ENCODE results near the gene COL24A1. TPM values are rescaled to one million over a fixed set of nuclear protein-coding genes. Genes with fewer than 3 reads are reported as not detected.
"Not testable (repeated sequence)": the region's sequence is repeated elsewhere in the genome, so short reads cannot be mapped to it uniquely, and the experiment has no call there.

COL24A1 gene
- total RNA-seq, 1 experiment from 2014 or later = 0.34 TPM

DNA sequence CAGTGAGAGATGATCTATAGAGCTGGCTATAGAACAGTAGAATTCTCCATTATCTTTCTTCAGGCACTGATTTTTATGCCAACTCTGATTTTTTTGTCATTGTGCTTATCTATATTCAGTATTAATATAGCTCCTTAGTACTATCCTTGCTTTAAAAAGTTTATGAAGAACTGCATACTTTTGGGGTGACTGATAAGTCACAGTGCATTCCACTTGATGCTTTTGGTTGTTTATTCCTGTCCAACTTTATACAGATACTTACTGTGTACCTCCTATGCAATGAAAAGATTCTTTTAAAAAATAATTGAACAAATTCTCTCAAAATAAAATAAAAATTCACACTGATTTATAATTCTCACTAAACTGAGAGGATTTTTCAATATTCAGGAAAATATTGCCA lies 71.6 kb downstream of the COL24A1 start:
- DNase-seq (ENCODE audit: low read depth) = no peak

DNA sequence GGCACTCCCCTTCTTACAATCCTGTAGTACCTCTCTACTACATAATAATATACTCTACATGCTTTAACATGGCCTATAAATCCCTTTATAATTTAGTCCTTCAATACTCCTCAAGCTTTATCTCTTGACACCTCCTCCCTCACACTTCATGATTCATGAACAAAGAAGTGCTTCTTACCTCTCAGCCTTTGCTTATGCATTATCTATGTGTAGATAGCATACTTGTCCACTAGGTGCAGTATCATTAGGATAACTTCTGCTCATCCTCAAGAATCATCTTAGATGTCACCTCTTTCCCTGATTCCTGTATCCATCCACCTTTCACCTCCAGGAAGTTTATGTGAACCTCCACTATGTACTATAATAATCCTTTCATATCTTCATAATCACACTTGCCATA lies 74.4 kb downstream of the COL24A1 start:
- no peak for DNase-seq (ENCODE audit: low read depth)

DNA sequence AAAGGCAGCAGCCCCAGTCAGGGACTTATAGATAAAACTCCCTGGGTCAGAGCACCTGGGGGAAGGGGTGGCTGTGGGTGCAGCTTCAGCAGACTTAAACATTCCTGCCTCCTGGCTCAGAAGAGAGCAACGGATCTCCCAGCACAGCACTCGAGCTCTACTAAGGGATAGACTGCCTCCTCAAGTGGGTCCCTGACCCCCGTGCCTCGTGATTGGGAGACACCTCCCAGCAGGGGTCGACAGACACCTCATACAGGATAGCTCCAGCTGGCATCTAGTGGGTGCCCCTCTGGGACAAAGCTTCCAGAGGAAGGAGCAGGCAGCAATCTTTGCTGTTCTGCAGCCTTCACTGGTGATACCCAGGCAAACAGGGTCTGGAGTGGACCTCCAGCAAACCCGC lies 84.1 kb downstream of the COL24A1 start:
- not testable (repeated sequence) for DNase-seq (ENCODE audit: low read depth)

DNA sequence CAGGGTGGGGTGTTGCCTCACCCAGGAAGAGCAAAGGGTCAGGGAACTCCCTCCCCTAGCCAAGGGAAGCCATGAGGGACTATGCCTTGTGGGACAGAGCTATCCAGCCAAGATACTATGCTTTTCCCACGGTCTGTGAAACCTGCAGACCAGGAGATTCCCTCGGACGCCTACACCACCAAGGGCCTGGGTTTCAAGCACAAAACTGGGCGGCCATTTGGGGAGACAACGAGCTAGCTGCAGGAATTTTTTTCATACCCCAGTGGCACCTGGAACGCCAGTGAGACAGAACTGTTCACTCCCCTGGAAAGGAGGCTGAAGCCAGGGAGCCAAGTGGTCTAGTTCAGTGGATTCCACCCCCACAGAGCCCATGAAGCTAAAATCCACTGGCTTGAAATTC lies 84.7 kb downstream of the COL24A1 start:
- DNase-seq (ENCODE audit: low read depth) = not testable (repeated sequence)

DNA sequence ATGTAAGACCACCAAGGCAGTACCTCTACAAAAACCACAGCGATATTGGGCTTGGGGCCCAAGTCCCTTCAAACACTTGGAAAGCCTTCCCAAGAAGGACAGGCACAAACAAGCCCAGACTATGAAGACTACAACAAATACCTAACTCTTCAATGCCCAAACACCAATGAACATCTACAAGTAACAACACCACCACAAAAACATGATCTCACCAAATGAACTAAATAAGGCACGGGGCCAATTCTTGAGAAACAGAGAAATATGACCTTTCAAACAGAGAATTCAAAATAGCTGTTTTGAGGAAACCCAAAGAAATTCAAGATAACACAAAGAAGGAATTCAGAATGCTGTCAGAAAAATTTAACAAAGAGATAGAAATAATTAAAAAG lies 86.8 kb downstream of the COL24A1 start:
- DNase-seq (ENCODE audit: low read depth) = peak; percentile 17

DNA sequence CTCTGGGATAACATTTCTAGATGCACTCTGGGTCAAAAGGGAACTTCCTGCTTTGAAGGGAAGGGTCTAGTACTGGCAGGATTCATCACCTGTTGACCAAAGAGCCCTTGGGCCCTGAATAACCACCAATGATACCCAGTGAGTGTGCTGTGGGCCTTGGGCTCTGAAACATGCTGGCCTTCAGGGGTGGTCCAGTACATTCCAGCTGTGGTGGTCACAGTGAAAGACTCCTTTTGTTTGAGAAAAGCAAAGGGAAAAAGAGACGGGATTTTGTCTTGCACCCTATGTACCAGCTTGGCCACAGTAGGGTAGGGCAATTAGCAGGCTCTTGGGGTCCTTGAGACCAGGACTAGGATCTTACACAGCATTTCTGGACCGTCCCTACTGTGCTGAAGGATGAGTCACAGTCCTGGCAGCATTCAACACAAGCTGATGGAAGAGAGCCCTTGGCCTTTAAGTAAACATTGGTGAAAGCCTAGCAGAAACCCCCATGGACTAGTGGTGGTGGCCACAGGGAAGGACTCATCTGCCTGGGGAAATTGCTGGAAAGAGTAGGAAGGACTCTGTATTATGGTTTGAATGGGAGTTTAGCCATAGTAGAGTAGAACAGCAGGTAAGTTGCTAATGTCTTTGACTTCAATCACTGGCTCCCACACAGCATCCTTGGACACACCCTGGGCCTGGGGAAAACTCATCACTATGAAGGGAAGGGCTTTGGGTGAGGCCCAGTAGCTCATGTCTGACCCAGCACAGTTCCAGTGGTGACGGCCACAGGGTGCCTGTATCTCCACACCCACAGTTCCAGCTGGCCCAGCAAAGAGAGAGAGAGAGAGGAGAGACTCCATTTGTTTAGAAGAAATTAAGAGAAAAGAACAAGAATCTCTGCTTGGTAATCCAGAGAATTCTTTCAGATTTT lies 87.5 kb downstream of the COL24A1 start:
- DNase-seq (ENCODE audit: low read depth) = peak; percentile 30

DNA sequence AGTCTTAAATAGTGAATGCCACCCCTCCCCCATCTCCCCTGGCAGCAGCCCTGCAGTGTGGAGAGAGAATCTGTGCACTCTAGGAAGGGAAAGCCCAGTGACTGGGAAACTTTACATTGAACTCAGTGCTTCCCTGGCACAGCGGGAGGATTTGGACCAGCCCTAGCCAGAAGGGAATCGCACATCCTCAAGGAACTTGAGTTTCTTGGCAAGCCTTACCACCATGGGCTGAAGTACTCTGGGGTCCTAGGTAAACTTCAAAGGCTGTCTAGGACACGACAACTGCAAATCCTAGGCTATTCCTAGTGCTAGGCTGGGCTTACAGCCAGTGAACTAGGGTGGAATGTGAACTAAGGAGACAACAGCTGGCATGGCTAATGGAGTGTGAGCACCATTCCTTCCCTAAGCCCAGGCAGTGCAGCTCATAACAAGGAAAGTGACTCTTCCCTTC lies 88.3 kb downstream of the COL24A1 start:
- peak; percentile 79 for DNase-seq (ENCODE audit: low read depth)

DNA sequence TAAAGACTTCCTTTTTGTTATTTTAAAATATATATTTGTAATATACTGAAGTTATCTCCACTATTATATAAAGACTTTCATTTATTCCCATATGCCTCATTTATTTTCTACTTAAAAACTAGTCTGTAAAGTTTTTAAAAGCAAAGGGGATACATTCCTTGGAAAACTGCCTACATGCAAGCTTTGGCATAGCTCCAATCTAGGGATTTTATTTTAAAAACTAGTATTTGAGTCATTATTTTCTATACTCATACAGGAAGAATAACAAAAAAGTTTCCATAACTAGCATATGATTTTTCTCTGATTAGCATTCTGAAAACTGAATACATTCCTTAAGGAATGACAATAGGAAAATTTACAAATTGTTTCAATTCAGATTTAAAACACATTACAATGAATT lies 88.9 kb downstream of the COL24A1 start:
- DNase-seq (ENCODE audit: low read depth) = peak; percentile 37

DNA sequence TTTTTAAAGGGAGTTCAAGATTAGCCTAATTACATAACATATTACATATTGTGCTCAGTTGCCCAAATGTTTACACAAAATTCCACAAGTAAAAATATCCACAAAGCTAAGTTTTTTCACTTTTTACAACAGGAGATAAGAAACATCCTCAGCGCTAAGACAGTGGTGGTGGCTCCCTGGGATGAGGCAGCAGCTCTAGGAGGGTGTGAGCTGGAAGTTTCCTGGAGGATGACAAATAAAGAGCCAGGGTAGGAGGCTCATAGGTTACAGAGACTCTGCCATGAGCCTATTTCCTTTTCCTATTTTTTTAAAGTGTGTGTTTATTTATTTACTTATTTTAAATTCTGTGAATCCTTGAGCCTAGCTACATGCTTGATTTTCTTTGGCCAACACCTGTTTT lies 91.7 kb downstream of the COL24A1 start:
- DNase-seq (ENCODE audit: low read depth) = no peak

DNA sequence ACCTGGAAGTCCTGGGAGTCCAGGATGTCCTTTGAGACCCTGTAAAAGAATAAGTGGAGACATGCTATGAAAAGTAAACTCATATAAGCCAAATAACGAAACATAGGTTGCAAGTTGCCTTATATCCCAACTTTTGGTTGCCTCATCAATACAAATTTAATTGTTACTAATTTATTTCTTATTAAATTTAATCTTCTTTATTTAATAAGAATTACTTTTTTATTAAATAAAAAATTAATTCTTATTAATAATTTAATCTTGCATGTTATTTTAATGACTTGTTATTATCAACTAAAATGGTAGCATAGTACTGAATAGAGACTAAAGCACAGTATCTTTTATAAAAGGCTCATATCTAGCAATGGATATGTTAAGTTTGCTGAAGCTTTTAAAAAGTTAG lies 92.9 kb downstream of the COL24A1 start:
- DNase-seq (ENCODE audit: low read depth) = no peak

DNA sequence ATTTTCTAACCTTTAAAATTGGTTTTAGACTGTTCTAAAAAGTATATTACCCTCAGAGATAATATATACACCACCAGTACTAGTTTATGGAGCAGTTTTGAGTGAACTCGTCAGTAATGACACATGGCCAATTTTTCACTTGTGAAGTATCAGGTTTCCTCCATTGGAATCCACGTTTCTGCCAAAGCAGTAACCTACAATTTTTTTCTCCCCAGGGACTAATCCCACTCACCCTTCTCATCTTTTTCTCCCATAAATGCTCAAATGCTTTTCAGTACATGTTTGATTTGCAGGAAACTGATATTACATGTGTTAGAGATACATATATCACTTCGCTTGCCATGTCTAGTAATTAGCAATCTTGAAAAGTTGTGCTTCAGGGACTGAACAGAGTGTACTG lies 94.1 kb downstream of the COL24A1 start:
- DNase-seq (ENCODE audit: low read depth) = peak; percentile 45

DNA sequence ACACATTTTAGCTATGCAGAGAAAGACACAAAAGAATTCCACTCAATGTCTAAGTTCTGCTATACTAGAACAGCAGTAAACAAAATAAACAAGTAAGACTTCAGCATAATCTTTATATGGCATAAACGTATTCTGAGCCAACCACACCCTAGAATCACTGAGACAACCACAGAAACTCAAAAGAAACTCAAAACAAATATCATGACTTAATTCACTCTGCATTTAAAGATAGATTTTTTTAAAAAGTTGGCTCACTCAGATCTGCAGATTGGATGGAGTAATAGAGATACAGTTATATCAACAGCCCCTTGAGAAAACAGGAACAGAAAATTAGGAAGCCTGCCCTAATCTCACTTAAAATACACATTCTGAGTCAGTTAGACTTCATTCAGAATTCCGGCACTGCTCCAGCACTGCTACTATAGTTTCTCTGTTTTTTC lies 95.0 kb downstream of the COL24A1 start:
- no peak for DNase-seq (ENCODE audit: low read depth)

DNA sequence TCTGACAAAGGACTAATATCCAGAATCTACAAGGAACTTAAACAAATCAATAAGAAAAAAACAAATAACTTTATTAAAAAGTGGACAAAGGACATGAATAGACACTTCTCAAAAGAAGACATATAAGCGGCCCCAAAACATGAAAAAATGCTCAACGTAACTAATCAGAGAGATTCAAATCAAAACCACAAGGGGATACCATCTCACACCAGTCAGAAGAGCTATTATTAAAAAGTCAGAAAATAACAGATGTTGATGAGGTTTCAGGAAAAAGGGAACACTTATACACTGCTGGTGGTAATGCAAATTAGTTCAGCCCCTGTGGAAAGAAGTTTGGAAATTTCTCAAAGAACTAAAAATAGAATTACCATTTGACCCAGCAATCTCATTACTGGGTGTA lies 102.2 kb downstream of the COL24A1 start:
- no peak for DNase-seq (ENCODE audit: low read depth)

DNA sequence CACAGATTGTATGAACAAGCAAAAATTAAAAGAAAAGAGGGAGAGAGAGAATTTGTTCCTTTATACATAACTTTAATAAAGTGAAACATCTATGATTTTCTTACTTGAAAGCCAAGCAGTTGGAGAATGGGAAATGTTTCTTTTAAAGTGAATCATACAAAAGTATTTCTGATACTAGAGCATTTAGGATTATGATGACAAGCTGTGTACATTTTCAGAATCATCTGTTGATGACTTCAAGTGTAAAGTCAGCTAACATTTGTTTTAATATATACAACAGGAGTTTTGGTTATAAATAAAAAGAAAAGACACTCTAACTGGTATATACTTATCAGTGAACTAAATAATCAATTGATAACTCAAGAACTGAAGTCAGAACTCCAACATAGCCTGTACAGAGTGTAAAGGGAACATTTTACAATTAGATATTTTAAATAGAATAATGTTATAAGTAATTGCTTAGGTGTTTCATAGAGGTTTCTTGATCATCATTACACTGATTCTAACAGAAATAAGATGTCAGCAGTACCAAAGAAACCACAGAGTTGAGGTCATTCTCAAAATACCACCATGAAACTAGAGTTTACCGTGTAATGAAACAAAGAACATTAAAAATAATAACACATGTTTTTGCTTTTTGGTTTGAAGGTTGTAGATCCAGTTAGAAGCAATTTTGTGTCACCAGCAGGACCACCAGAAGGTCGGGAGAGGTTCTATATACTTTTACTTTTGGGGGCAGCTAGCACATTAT lies 103.4 kb downstream of the COL24A1 start:
- DNase-seq (ENCODE audit: low read depth) = no peak

DNA sequence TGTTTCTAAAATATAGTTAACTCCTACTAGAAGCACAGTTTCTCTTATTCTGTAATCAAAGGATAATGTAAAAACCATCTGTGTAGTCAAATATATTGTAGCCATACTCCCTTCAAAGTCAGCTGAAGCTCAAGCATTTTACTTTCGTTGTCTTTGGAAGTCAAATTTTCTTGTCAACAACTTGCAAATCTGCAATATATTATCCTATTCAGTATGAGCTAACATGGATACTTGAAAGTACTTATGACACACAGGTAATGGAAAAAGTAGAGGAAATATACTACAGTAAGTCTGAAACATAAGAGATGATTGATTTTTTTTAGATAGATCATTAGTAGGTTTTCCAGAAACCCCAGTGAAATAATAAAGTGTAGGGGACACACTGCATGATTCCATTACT lies 121.5 kb downstream of the COL24A1 start:
- DNase-seq (ENCODE audit: low read depth) = no peak

DNA sequence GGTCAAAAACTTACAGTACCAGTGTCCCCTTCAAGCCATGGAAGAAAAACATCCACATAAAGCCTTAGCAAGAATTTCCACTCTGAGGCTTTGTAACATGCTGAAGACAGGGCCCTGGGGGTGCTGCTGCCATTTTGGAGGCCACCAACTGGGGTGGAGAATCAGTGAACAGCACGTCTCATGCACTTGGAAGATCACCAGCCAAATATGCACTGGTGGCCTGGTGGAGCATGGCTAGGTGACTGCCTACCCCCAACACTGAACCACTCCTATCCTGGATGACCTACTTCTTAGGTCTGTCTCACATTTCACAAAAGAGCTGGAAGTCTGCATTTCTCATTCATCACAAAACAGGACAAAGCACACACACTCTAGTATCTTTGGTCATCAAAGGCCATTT lies 126.4 kb downstream of the COL24A1 start:
- DNase-seq (ENCODE audit: low read depth) = no peak

DNA sequence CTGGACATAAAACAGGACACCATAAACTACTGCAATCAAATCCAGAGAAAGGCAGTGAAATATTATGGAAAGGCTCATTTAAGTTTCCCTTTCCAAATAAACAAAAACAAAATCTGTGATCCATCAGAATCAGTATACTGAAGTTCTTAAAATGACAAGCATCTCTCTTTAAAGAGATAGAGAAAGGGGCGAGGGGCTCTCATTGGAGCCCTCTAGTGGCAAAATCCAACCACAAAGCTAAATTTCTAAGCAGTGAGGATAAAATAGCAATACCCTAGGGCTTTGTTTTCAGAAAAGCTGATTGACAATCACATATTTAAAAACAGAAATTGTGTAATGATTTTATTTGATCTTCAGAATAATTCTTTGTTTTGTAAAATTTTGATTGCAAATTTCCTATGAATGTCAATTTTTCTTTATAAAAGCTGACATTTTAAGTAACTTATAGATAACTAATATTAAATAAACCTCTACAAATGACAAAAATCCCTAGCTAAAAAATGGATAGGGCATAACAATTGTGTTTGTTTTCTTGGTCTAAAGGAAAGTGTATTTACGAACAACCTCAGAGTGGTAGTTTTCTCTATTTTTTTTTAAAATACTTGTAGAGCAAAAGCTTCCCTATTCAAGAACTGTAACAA lies 138.2 kb downstream of the COL24A1 start:
- peak; percentile 32 for DNase-seq (ENCODE audit: low read depth)

DNA sequence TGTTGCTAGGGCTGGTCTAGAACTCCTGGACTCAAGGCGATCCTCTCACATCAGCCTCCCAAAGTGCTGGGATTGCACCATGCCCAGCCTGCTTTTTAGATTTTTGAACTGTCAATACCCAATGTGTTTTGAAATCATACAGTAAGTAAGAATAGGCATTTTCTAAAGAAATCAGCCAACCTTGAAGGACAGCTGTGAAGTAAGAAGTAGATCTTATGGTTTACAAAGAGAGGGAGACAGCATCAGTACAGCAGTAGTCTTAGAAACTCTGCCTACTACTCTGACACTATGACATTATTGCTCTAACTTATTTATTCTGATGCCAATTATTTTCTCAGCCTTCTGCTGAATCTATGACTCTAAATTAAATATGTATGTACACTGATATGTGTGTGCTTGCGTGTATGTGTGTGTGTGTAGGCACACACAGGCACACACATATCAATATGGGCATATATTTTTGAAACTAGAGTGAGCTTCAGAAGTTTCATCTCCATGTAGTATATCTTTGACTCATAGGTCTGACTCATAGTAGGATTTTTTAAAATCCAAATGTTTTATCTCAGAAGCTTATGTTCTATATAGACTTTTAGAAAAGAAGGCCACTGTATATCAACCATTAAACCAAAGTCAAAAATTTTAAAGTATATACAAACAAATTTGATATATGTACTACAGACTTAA lies 140.4 kb downstream of the COL24A1 start:
- no peak for DNase-seq (ENCODE audit: low read depth)

DNA sequence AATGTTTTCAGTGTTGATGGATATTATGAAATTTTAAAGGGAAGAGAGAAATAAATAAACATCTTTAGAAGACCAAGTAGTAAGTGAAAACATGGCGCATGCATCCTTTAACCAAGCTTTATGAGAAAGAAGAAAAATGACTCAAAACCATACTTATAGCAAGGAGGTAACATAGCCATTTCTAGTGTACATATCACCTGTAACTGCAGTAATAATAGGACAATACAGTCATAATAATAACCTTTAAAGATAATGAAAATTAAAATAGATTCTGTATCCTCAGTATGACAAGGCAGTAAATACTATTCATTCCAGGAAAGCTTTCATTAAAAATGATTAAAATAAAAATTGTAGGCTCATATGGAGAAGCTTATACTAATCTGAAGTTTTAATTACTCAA lies 141.2 kb downstream of the COL24A1 start:
- DNase-seq (ENCODE audit: low read depth) = no peak

DNA sequence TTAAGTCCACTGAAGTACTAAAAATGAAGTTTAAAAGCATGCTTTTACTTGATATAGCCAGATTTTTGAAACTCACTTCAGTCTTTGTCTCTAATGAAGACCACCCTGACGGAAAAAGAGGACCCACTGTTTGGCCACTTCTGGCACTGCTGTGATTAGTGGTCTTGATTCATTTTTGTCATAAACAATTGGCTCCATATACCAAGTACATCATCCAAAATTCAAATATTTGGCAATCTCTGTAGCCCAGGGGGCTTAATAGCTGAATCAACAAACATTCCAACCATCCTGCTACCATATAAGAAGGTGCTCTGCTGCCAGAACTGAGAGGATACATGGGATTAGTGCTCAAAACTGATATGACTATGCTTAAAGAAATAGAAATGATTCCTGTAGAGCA lies 156.0 kb downstream of the COL24A1 start:
- no peak for DNase-seq (ENCODE audit: low read depth)

DNA sequence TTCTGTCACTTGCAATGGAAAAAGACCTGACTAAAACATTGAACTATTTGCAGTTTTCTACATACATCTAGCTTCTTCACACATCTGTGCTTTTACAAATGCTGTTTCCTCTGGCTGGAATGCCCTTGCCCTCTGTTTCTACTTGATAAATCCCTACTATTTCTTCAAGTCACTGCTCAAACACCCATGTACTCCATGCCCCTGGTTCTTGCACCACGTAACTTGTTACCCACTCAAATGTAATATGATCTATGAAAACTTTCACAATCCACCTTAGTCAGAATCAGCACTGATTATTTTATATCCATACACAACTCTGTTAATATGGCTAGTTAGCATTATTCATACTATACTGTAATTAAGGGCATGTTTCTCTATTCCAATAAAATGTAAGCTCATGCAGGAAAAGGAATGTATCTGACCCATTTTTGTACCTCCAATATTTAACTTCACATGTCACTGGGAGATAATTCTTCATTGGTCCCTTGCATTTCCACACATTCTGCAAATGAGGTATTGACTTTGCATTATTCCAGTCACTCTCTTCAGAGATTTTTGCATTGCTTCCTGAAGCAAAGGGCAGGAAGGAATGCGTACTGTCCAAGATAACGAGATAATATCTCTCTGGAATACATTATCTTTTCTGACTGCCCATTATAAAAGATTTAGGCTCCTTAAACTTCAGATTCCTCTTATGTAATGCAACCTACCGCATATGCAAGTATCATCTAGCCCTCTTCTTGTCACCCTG lies 158.3 kb downstream of the COL24A1 start:
- DNase-seq (ENCODE audit: low read depth) = peak; percentile 4

Data from LHCN-M2 (cell line).